ENCODE results near the gene KCNJ15.

DNA sequence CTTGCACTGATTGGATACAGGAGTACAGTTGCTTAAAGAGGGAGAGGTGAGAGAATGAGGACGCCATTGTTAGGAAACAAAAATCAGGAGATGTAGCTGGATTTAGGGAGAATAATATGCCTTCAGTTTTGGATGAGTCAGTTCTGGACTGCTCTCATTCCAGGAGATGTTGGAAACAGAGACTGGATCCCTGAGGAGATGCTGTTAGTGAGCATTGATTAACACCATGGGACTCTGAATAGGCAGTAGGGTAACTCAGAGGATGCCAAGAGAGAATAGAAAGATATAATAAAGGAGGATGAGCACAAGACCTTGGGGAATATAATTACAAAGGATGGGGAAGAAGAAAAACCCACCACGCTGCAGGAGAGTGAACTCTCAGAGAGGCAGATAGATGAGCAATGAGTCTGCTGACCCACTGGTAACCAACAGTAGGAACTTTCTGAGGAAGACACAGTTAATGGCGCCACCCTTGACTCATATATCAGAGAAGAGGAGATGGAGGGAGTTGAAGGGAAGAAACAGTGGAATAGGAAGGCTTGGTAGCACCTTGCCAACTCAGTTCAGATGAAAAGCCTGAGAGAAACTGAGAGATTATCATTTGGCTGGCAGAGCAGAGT is 10.5 kb downstream of the KCNJ15 start:
- no peak for TF ChIP-seq POLR2AphosphoS5 (IDR thresholded peaks at IDR 0.05; ENCODE audit: low read depth, low read length)
- no peak for TF ChIP-seq POLR2A (IDR thresholded peaks at IDR 0.05; ENCODE audit: low read depth, low read length)
- no peak for TF ChIP-seq TAF1 (IDR thresholded peaks at IDR 0.05; ENCODE audit: borderline replicate concordance, low read depth, low read length)
